ENCODE results near the gene ERAL1. TPM values are rescaled to one million over a fixed set of nuclear protein-coding genes. Genes with fewer than 3 reads are reported as not detected.

The ERAL1 gene
- total and polyA plus RNA-seq, 10 donors, result 28.4 to 51.9 (median 38.7) TPM

- Histone ChIP-seq H3K27me3 (replicated peaks in 1 of 7) (no peaks in the 10 kb centered on the region), H3K4me3 (peak overlapping the region in 2 of 8 donors; percentile 68 to 81), H3K9me3 (no peaks in the 10 kb centered on the region), H3K36me3 (peaks cover 0 to 51% (median 47%) of the 10 kb centered on the region in 6 donors), H3K27ac (no peak overlapping the region), H3K4me1 (peaks cover 10 to 25% (median 18%) of the 10 kb centered on the region in 6 donors)
- TF ChIP-seq POLR2A (IDR thresholded peaks at IDR 0.05) (no peak), POLR2AphosphoS5 (IDR thresholded peaks at IDR 0.05) (no peak), CTCF (IDR thresholded peaks at IDR 0.05 in 8 of 11, conservative IDR thresholded peaks at IDR 0.05 in 3 of 11) (no peak)
- WGBS, 5 donors, result 91 to 96% (median 91%) methylated on average over 5 of the region's 5 CpGs
- peak; percentile 7 for DNase-seq
- intact Hi-C loops (cut with DNase I; ENCODE audit: low total_unique reads), result loop anchor here (10.0 kb wide), 1 partner anchor 49 kb away; the partner anchor contains the start of gene DHRS13
Measured at GRCh38 chr17:28856028-28856574, 1.3 kb downstream of the ERAL1 start.

- TF ChIP-seq POLR2A (IDR thresholded peaks at IDR 0.05) (no peak), POLR2AphosphoS5 (IDR thresholded peaks at IDR 0.05) (no peak), CTCF (IDR thresholded peaks at IDR 0.05 in 8 of 11, conservative IDR thresholded peaks at IDR 0.05 in 3 of 11) (no peak)
Measured at GRCh38 chr17:28857905-28858800, 3.3 kb downstream of the ERAL1 start.

GRCh38 chr17:28858801-28859355 is 4.1 kb downstream of the ERAL1 start:
- Histone ChIP-seq H3K4me1 (peaks cover 10 to 25% (median 18%) of the 10 kb centered on the region in 6 donors), H3K9me3 (no peaks in the 10 kb centered on the region), H3K36me3 (peaks cover 0 to 61% (median 48%) of the 10 kb centered on the region in 6 donors), H3K4me3 (no peak overlapping the region), H3K27me3 (replicated peaks in 1 of 7) (no peaks in the 10 kb centered on the region), H3K27ac (no peak overlapping the region)
- DNase-seq, result peak; percentile 2
- intact Hi-C loops (cut with DNase I; ENCODE audit: low total_unique reads), result loop anchor here (10.0 kb wide), 1 partner anchor 46 kb away; the partner anchor contains the start of gene DHRS13
- WGBS, 5 donors, result 44 to 83% (median 50%) methylated on average over 2 of the region's 2 CpGs
- TF ChIP-seq CTCF (IDR thresholded peaks at IDR 0.05 in 8 of 11, conservative IDR thresholded peaks at IDR 0.05 in 3 of 11) (no peak), POLR2AphosphoS5 (IDR thresholded peaks at IDR 0.05) (no peak), POLR2A (IDR thresholded peaks at IDR 0.05) (no peak)

More at GRCh38 chr17:28857905-28858800, 3.3 kb downstream of the ERAL1 start:
- H3K27me3 ChIP-seq (replicated peaks in 1 of 7), result no peaks in the 10 kb centered on the region
- peaks cover 0 to 61% (median 48%) of the 10 kb centered on the region in 6 donors for H3K36me3 ChIP-seq
- intact Hi-C loops (cut with DNase I; ENCODE audit: low total_unique reads), result loop anchor here (10.0 kb wide), 1 partner anchor 47 kb away; the partner anchor contains the start of gene DHRS13
- H3K9me3 ChIP-seq, result no peaks in the 10 kb centered on the region
- WGBS, 5 donors, result 80 to 97% (median 89%) methylated on average over 2 to 3 of the region's 3 CpGs
- no peak overlapping the region for H3K27ac ChIP-seq
- peak; percentile 4 for DNase-seq
- peaks cover 10 to 25% (median 18%) of the 10 kb centered on the region in 6 donors for H3K4me1 ChIP-seq
- H3K4me3 ChIP-seq, result no peak overlapping the region
